HG02623 (cell line): ENCODE measurements around the gene PRC1.
"Not testable (repeated sequence)": the region's sequence is repeated elsewhere in the genome, so short reads cannot be mapped to it uniquely, and the experiment has no call there.

ENCODE experiments used
- ATAC-seq: cut with Tn5 transposase; IDR thresholded peaks from one replicate; pipeline ENCODE4 v1.9.1; 2021; ENCODE audit warnings: moderate library complexity; ENCODE audit not compliant: unreplicated experiment

Gene PRC1

DNA sequence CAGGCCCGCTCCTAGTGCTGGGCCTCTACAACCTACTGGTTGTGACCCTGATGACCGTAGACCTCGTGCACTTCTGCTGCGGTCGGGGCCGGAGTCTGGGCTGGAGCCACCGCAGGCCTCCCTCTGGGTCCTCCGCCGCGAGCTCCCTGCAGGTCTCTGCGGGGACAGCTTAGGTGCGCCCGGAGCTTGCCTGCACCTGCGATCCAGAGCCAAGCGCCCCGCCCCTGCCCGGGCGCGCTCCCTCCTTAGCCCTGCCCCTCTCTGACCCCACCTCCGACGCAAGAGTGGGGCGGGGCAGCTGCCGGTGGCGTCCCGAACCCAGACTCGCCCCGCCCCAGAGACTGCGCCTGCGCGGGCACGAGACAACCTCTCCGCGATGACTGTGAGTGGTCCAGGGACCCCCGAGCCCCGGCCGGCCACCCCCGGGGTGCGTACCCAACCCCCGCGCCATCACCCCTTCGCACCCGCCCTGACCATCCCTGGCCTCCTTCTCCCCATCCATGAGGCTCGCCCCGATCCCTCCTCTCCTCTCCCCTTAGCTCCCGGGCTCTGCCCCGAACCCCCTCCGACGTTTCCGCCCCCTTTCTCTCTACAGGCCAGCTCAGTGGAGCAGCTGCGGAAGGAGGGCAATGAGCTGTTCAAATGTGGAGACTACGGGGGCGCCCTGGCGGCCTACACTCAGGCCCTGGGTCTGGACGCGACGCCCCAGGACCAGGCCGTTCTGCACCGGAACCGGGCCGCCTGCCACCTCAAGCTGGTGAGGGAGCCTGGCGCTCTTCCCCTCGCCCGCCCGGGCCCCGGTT is 59.2 kb downstream of the PRC1 start, which contains the start of gene UNC45A:
UNC45A (plus strand) TSS at position 337 of the 803 bp plus-strand sequence; CDS start at position 377, 40 bp downstream.
- peak; percentile 57 for ATAC-seq

- no peak for ATAC-seq
Measured at GRCh38 chr15:90934256-90934948, 59.9 kb downstream of the PRC1 start.

DNA sequence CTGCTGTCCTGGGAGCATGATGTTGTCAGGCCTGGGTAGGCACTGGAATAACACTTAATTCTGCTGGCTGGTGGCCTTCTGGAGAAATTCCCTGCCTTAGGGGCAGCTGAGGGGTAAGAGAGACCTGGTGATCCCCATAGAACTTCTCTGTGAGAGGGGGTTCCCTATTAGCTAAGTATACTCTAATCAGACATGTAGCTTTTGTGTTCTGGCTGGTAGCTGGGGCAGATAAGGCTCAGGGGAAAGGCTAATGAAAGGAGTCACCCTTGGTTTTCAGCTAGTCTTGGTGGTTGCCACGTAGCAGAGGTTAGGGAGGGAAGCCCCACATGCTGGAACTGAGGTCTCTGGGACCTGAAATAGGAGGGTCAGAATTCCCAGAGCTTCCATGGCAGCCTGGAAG is 61.0 kb downstream of the PRC1 start:
- ATAC-seq = no peak

- ATAC-seq = no peak
Measured at GRCh38 chr15:90932660-90932991, 61.7 kb downstream of the PRC1 start.

DNA sequence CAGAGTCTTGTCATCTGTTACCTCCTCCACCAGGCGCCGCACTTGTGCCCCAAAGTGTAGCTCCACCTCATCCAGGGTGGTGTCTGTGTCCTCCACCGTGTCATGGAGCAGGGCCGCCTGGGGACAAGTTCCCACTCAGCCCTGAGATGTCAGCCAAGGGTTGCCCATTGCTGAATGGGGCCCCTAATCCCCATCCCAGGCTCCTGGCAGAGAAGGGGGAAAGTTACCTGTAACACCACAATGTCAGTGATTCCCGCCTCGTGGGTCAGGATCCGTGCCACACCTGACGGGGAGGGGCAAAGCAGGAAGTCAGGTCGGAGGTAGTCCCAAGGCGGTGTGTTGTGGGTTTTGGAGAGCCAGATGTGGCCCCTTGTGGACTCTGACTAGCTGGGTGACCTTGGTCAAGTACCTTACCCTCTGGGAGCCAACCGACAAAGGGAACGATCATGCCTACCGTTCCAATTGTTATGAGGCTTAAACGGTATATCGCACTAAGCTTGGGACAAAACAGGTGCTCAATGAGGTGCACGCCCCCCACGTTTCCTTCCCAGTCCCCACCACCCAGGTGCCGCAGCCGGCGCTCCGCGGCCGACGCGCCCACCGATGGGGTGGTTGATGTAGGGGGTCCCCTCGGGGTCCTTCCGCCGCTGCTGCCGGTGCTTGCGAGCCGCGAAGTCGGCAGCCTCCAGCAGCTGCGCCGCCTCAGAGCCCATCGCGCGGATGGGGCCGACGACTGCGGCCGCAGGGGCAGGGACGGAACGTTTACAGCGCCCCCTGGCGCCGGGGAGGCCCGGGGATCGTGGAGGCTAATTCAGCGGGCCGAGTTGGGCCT is 62.3 kb downstream of the PRC1 start, which contains the start of gene HDDC3:
HDDC3 (minus strand) TSS at position 722 of the 832 bp plus-strand sequence; CDS start at position 713, 9 bp downstream.
- ATAC-seq = peak; percentile 37

DNA sequence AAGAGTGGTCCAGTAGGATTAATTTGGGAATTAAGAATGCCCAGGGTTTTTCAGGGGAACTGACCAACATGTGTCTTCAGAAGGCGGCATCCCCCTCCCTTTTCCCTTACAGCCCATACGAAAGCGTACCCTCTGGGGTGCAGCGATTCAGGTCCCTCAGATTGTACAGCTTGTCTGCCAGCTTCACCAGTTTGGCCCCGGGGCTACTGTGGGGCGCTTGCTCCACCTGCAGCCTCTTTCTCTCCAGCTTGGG is 62.8 kb downstream of the PRC1 start:
- ATAC-seq = no peak

DNA sequence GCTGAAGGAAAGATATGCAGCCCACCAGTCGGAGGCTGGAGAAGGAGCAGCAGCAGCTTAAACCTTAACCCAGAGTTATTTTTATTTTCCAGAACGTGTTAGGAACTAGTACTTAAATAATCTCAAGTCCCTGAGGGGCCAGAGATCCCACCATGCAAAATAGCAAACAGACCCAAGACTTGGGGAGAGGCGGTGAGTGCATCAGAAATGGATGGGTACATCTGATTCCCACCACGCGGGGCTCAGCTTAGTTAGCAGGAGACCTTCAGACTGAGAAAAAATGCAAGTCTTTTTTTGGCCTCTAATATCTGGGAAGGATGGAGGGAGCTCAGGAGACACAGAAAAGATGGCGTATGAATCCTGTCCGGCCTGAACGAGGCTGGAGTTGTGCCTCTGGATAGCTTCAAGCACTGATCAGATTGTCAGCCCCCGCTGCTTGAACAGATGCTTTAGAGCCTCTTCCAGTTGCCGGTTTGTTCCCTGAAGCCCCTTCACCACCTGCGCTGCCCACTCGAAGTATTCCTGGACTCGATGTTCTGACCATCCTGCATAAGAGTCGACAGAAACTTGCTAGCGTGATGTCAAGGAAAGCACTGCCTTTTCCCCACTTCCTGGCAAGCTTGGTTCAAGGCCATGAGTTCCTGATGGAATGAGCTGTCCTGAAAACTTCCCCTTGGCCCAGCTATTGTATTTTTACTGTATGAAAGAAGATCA is 63.3 kb downstream of the PRC1 start:
- no peak for ATAC-seq

- no peak for ATAC-seq
Measured at GRCh38 chr15:90929246-90930019, 64.9 kb downstream of the PRC1 start.

DNA sequence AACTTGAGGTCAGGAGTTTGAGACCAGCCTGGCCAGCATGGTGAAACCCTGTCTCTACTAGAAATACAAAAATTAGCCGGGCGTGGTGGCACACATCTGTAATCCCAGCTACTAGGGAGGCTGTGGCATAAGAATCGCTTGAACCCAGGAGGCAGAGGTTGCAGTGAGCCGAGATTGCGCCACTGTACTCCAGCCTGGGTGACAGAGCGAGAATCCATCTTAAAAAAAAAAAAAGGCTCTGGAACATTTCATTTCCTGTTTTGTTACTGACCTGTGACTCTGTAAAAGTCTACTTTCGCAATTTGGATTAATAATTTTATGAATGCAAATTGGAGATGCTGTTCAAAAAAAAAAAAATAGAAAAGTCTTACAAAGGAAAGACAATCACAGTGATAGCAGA is 66.2 kb downstream of the PRC1 start:
- ATAC-seq = not testable (repeated sequence)

GRCh38 chr15:90926766-90927165 is 67.6 kb downstream of the PRC1 start:
- ATAC-seq = not testable (repeated sequence)

GRCh38 chr15:90924375-90924774 is 70.0 kb downstream of the PRC1 start:
- peak; percentile 59 for ATAC-seq

DNA sequence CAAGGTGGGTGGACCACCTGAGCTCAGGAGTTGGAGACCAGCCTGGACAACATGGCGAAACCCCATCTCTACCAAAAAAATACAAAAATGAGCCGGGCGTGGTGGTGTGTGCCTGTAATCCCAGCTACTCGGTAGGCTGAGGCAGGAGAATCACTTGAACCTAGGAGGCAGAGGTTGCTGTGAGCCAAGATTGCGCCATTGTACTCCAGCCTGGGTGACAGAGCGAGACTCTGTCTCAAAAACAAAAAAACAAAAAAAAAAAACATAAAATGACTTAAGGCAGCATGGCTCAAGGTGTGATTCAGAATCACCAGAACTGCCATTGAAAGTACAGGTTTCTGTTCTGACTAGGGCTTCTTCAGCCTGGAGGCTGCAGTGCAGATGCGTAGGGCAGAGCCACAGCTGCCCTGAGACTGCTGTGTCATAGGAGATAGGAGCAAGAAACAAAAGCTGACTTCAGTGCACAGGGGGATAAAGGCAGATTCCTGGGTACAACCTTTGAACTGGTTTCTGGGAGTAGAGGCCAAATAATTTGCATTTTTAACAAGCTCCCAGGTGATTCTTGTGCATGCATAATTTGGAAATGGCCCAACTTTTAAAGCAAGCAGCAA is 71.5 kb downstream of the PRC1 start:
- peak; percentile 76 for ATAC-seq

DNA sequence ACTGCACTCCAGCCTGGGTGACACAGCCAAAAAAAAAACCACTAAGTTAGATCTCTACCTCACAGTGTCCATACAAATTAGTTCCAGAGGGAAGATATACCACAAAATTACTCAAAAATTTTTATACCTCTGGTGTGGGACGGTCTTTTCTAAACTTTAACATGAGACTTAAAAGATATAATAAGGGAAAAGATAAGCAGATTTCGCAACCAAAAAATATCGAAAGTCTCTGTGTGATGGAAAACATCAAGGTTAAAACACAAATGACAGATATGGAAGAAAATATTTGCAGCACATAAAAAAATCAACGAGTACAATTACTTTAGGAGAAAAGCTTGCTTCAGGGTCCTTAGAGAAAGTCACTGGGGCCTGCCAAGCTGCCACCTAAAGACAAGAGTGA is 72.4 kb downstream of the PRC1 start:
- no peak for ATAC-seq

- ATAC-seq = no peak
Measured at GRCh38 chr15:90918835-90919234, 75.5 kb downstream of the PRC1 start.

GRCh38 chr15:90918034-90918788 is 76.1 kb downstream of the PRC1 start:
- ATAC-seq = no peak

- no peak for ATAC-seq
Measured at GRCh38 chr15:90917569-90917968, 76.8 kb downstream of the PRC1 start.

GRCh38 chr15:90916461-90916860 is 77.9 kb downstream of the PRC1 start:
- no peak for ATAC-seq
